Prostate gland (tissue), 2 donors: ENCODE measurements around the gene C20orf96. TPM values are rescaled to one million over a fixed set of nuclear protein-coding genes. Genes with fewer than 3 reads are reported as not detected.
"Not testable (repeated sequence)": the region's sequence is repeated elsewhere in the genome, so short reads cannot be mapped to it uniquely, and the experiment has no call there.

Experiments
- DNase-seq: peaks from one replicate; pipeline ENCODE4 v3.0.0-alpha.2; 2019; ENCODE audit warnings: low spot score
- H3K27ac ChIP-seq, 2 donors: fragments of 200-600 bp; sonication (generic); 2 replicates each; pipeline ENCODE4 v1.5.1; 2017 to 2019
- H3K27me3 ChIP-seq: fragments of 200-600 bp; sonication (generic); replicated peaks from 2 replicates; pipeline ENCODE4 v1.5.1; 2019; ENCODE audit not compliant: insufficient read depth
- H3K36me3 ChIP-seq, 2 donors: fragments of 200-600 bp; sonication (generic); 1 replicate in 1 of 2; 2 replicates in 1 of 2; pipeline versions ENCODE4 v1.5.1 to v1.8.1; 2017 to 2019
- H3K4me1 ChIP-seq: fragments of 200-600 bp; sonication (generic); replicated peaks from 2 replicates; pipeline ENCODE4 v1.5.1; 2019
- H3K4me3 ChIP-seq, 2 donors: fragments of 200-600 bp; sonication (generic); 2 replicates each; pipeline ENCODE4 v1.5.1; 2017 to 2019
- H3K9me3 ChIP-seq: fragments of 200-600 bp; sonication (generic); 2 replicates; pipeline ENCODE4 v1.5.1; 2017
- CTCF ChIP-seq, 4 experiments: fragments of 200-600 bp in 2 of 4; fragments of 450-650 bp in 2 of 4; sonication (generic) in 2 of 4; IDR thresholded peaks; 1 replicate in 3 of 4; 2 replicates in 1 of 4; pipeline ENCODE4 v1.5.1; 2016 to 2019; ENCODE audit warnings: antibody characterized with exemption in 4 of 4, mild to moderate bottlenecking in 2 of 4, moderate library complexity in 2 of 4
- POLR2A ChIP-seq: fragments of 450-650 bp; IDR thresholded peaks from one replicate; pipeline ENCODE4 v1.6.1; 2016; ENCODE audit warnings: antibody characterized with exemption, mild to moderate bottlenecking
- POLR2AphosphoS5 ChIP-seq: sonication (generic); formaldehyde crosslinking; IDR thresholded peaks from one replicate; pipeline ENCODE4 v1.6.1; 2017; ENCODE audit warnings: antibody characterized with exemption
- WGBS: methylation state at CpG from one replicate; pipeline ENCODE4 v1.1.5; 2018; 5-methylcytosine and 5-hydroxymethylcytosine counted together
- intact Hi-C: fragments of 100-400 bp; cut with DNase I; formaldehyde crosslinking; loops from one replicate; pipeline ENCODE4 v1.14.2; 2022
- total RNA-seq, 2 donors: library from RNA; depleted of rRNA; stranded (reverse); fragments of >200 nt; gene quantifications; one replicate each; pipeline ENCODE4 v1.1.0, GENCODE V29; 2016

C20orf96 gene
- total RNA-seq, 2 donors from 2014 or later = 4.7 to 16.1 TPM

- DNase-seq = no peak
- Histone ChIP-seq H3K4me3 (no peak overlapping the region), H3K27me3 (no peaks in the 10 kb centered on the region), H3K9me3 (no peaks in the 10 kb centered on the region), H3K36me3 (no peaks in the 10 kb centered on the region), H3K4me1 (no peaks in the 10 kb centered on the region), H3K27ac (no peak overlapping the region)
- 77% methylated on average over 2 of the region's 2 CpGs for WGBS
- intact Hi-C loops = no loop called here
- TF ChIP-seq POLR2A (no peak), POLR2AphosphoS5 (no peak), CTCF (IDR thresholded peaks at IDR 0.05) (no peak)
Measured at GRCh38 chr20:259981-260380, 30.6 kb downstream of the C20orf96 start.

- intact Hi-C loops = no loop called here
- no peak overlapping the region for H3K27ac ChIP-seq
- no peaks in the 10 kb centered on the region for H3K4me1 ChIP-seq
- no peak for TF ChIP-seq POLR2A
- no peak for TF ChIP-seq CTCF (IDR thresholded peaks at IDR 0.05)
- TF ChIP-seq POLR2AphosphoS5 = no peak
- no peak for DNase-seq
- H3K36me3 ChIP-seq = no peaks in the 10 kb centered on the region
- H3K9me3 ChIP-seq = no peaks in the 10 kb centered on the region
- H3K4me3 ChIP-seq = no peak overlapping the region
- WGBS = 72% methylated on average over 8 of the region's 8 CpGs
- no peaks in the 10 kb centered on the region for H3K27me3 ChIP-seq
Measured at GRCh38 chr20:258963-259362, 31.6 kb downstream of the C20orf96 start.

- Histone ChIP-seq H3K4me1 (no peaks in the 10 kb centered on the region), H3K27ac (peak overlapping the region in 1 of 2 donors; percentile 56), H3K4me3 (no peak overlapping the region), H3K36me3 (no peaks in the 10 kb centered on the region), H3K9me3 (no peaks in the 10 kb centered on the region), H3K27me3 (no peaks in the 10 kb centered on the region)
- intact Hi-C loops = no loop called here
- TF ChIP-seq POLR2AphosphoS5 = no peak
- DNase-seq = no peak
- 68% methylated on average over 4 of the region's 4 CpGs for WGBS
Measured at GRCh38 chr20:258269-258858, 32.2 kb downstream of the C20orf96 start.

- peak; percentile 83 for DNase-seq
- Histone ChIP-seq H3K27ac (peak within 1 kb of the TSS; percentile 21 to 56), H3K9me3 (no peaks in the 10 kb centered on the region), H3K4me3 (no peak within 1 kb of the TSS), H3K4me1 (no peaks in the 10 kb centered on the region), H3K27me3 (no peaks in the 10 kb centered on the region), H3K36me3 (no peaks in the 10 kb centered on the region)
- intact Hi-C loops = no loop called here
- 36% methylated on average over 7 of the region's 7 CpGs for WGBS
- no peak for TF ChIP-seq POLR2A
- no peak for TF ChIP-seq CTCF (IDR thresholded peaks at IDR 0.05)
- TF ChIP-seq POLR2AphosphoS5 = peak; percentile 84
Measured at GRCh38 chr20:257419-257818, 33.1 kb downstream of the C20orf96 start, which contains the start of gene DEFB132. DEFB132 (plus strand) TSS chr20:257724; CDS start chr20:257779, 55 bp downstream.

GRCh38 chr20:253447-253846 is 37.1 kb downstream of the C20orf96 start:
- DNase-seq, H3K4me3 ChIP-seq, intact Hi-C loops, H3K27me3 ChIP-seq, H3K27ac ChIP-seq, H3K36me3 ChIP-seq, H3K9me3 ChIP-seq, H3K4me1 ChIP-seq: not testable (repeated sequence)
- WGBS = 22% methylated on average over 6 of the region's 6 CpGs

GRCh38 chr20:252801-253200 is 37.7 kb downstream of the C20orf96 start:
- no peak for TF ChIP-seq POLR2AphosphoS5
- no peak for TF ChIP-seq POLR2A
- no peak for TF ChIP-seq CTCF (IDR thresholded peaks at IDR 0.05)
- WGBS = 78% methylated on average over 2 of the region's 2 CpGs

More at GRCh38 chr20:252801-253200, 37.7 kb downstream of the C20orf96 start:
- H3K4me1 ChIP-seq = peaks cover 5% of the 10 kb centered on the region
- no peak overlapping the region for H3K4me3 ChIP-seq
- no peak for DNase-seq
- no peaks in the 10 kb centered on the region for H3K9me3 ChIP-seq
- no peaks in the 10 kb centered on the region for H3K27me3 ChIP-seq
- H3K36me3 ChIP-seq = no peaks in the 10 kb centered on the region
- intact Hi-C loops = no loop called here
- H3K27ac ChIP-seq = no peak overlapping the region
